ENCODE measurements around the gene NHERF2.
"Not testable (repeated sequence)": the region's sequence is repeated elsewhere in the genome, so short reads cannot be mapped to it uniquely, and the experiment has no call there.

Gene NHERF2

DNA sequence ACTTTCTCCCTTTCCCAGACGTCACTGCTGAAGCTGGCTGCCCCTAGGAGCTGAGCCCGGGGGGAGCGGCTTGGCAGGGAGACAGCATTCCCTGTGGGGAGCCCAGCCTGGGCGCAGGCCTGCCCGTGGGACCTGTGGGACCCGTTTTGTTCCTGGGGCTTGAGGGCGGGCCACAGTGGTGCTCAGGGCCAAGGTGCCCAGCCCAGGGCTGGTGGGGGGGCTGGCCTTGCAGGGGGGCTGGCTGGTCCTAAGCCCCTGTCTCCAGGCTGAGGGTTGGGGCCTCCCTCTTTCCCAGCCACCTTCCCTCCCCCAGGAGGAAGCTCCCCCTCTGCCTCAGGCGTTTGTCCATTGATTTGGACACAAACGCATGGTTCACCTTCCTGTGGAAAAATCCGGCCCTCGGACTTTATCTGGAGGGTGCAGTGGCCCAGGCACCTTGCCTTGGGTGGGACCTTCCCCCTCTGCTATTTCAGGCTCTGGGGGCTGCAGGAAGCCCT lies 4.4 kb downstream of the NHERF2 start:
- H3K79me2 ChIP-seq (ENCODE audit: low read length), result no peaks in the 10 kb centered on the region
- no peak overlapping the region for H3K4me2 ChIP-seq (ENCODE audit: low read depth, low read length)
- no peak overlapping the region for H3K9ac ChIP-seq (ENCODE audit: low read length)
- no peaks in the 10 kb centered on the region for H3K9me2 ChIP-seq (replicated peaks; ENCODE audit: insufficient read depth, low read length)
- H3K27ac ChIP-seq (ENCODE audit: low read length), result no peak overlapping the region
- no peak for DNase-seq
- H3K4me1 ChIP-seq (ENCODE audit: low read length), result peaks cover 4% of the 10 kb centered on the region; the same call in 1 of the 2 replicates
- no peaks in the 10 kb centered on the region; the same call in 1 of the 2 replicates for H3F3A ChIP-seq (ENCODE audit: insufficient read depth, low read length)
- no peak overlapping the region for H3K4me3 ChIP-seq (ENCODE audit: low read length)
- no peaks in the 10 kb centered on the region for H3K9me3 ChIP-seq (replicated peaks; ENCODE audit: insufficient read depth, low read length)
- peaks cover 48% of the 10 kb centered on the region for H3K27me3 ChIP-seq (replicated peaks; ENCODE audit: insufficient read depth, low read length)
- TF ChIP-seq, protein P1, sequence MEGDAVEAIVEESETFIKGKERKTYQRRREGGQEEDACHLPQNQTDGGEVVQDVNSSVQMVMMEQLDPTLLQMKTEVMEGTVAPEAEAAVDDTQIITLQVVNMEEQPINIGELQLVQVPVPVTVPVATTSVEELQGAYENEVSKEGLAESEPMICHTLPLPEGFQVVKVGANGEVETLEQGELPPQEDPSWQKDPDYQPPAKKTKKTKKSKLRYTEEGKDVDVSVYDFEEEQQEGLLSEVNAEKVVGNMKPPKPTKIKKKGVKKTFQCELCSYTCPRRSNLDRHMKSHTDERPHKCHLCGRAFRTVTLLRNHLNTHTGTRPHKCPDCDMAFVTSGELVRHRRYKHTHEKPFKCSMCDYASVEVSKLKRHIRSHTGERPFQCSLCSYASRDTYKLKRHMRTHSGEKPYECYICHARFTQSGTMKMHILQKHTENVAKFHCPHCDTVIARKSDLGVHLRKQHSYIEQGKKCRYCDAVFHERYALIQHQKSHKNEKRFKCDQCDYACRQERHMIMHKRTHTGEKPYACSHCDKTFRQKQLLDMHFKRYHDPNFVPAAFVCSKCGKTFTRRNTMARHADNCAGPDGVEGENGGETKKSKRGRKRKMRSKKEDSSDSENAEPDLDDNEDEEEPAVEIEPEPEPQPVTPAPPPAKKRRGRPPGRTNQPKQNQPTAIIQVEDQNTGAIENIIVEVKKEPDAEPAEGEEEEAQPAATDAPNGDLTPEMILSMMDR (IDR thresholded peaks at IDR 0.05; ENCODE audit: low read length), result no peak
- TF ChIP-seq EZH2phosphoT487 (IDR thresholded peaks at IDR 0.05; ENCODE audit: low read length) (no peak), EZH2 (optimal IDR thresholded peaks at IDR 0.05; ENCODE audit: low read depth, low read length) (no peak)
- no peaks in the 10 kb centered on the region for H4K20me1 ChIP-seq (ENCODE audit: insufficient read depth, low read length)
- no peak overlapping the region for H2AFZ ChIP-seq (ENCODE audit: low read length)
- H3K36me3 ChIP-seq (replicated peaks; ENCODE audit: insufficient read depth, low read length), result no peaks in the 10 kb centered on the region

DNA sequence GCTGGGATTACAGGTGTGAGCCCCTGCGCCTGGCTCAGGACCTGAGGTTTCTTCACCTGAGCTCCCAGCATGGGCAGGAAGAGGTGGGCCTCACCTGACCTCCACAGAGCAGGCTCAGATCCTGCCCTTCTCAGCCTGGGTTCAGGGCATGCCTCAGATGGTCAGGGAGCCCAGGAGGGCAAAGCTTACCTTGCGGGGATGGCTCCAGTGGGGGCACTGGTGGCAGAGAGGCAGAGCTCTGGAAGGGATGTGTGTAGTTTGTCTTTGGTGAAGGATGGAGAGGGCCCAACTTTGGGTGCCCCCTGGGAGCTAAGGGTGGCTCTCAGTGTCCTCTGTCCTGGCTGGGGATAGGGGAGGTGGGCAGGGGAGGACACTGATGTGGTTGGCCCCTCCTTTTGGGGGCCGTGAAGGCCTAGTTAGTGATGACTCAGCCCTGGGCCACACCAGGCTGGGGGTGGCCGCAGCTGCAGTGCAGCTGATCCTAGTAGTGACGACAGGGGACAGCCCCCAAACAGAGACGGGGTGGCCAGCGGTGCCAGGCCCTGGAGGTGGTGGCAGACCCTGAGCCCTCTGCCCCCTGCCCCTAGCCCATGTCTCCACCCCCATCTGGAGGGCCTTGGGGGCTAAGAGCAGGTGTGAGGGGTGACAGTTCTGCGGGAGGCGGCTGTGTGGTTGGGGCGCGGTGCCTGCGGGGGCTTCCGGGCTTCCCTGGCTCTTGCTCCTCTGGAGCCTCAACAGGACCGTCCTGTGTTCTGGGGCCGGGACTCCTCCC lies 5.8 kb downstream of the NHERF2 start:
- no peak overlapping the region for H2AFZ ChIP-seq (ENCODE audit: low read length)
- H3K4me2 ChIP-seq (ENCODE audit: low read depth, low read length), result no peak overlapping the region
- H4K20me1 ChIP-seq (ENCODE audit: insufficient read depth, low read length), result no peaks in the 10 kb centered on the region
- no peaks in the 10 kb centered on the region for H3K79me2 ChIP-seq (ENCODE audit: low read length)
- peaks cover 4% of the 10 kb centered on the region; the same call in 1 of the 2 replicates for H3K4me1 ChIP-seq (ENCODE audit: low read length)
- no peak overlapping the region for H3K9ac ChIP-seq (ENCODE audit: low read length)
- no peaks in the 10 kb centered on the region for H3K36me3 ChIP-seq (replicated peaks; ENCODE audit: insufficient read depth, low read length)
- H3K9me3 ChIP-seq (replicated peaks; ENCODE audit: insufficient read depth, low read length), result no peaks in the 10 kb centered on the region
- no peaks in the 10 kb centered on the region for H3K9me2 ChIP-seq (replicated peaks; ENCODE audit: insufficient read depth, low read length)
- DNase-seq, result no peak
- H3K27me3 ChIP-seq (replicated peaks; ENCODE audit: insufficient read depth, low read length), result peaks cover 49% of the 10 kb centered on the region
- TF ChIP-seq EZH2phosphoT487 (IDR thresholded peaks at IDR 0.05; ENCODE audit: low read length), result no peak
- TF ChIP-seq EZH2 (optimal IDR thresholded peaks at IDR 0.05; ENCODE audit: low read depth, low read length), result no peak
- TF ChIP-seq, protein P1 (IDR thresholded peaks at IDR 0.05; ENCODE audit: low read length), result no peak
- H3K27ac ChIP-seq (ENCODE audit: low read length), result no peak overlapping the region
- no peaks in the 10 kb centered on the region; the same call in 1 of the 2 replicates for H3F3A ChIP-seq (ENCODE audit: insufficient read depth, low read length)
- H3K4me3 ChIP-seq (ENCODE audit: low read length), result no peak overlapping the region

DNA sequence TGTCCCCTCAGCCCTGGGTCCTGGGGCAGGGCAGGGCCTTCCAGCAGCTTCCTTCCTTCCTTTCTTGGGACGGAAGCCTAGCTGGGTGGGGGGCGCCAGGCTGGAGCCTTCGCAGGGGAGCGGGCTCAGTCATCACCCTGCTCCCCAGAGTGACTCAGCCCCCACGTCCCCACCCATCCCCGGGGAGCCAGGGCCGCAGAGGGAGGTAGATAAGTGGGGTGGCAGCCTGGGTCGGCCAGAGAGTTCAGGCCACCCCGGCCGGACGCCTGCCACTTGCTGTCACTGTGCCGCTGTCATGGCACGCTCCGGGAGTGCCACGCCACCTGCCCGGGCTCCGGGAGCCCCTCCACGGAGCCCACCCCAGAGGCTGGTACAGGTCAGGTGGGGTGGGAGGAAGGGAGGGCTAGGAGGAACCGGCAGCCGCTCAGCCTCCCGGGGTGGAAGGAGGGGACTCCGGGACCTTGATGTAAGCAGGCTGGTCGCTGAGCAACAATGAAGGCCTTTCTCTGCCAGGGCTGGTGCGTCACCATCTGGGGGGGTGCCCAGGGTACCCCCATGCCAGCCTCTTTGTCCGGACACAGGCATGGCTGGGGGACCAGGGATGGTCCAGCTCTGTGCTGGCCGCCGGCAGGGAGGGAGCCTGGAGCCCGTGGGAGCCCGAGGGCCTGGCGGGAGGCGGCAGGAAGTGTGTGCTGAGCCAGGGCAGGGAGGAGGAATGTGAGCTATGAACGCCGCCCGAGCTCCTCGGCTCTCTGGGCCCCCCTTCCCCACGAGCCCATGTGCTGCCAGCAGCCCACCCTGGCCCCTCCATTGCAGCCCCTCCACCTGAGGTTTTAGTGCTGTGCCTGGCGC lies 6.6 kb downstream of the NHERF2 start:
- Histone ChIP-seq H3K9ac (ENCODE audit: low read length) (no peak overlapping the region), H3K4me2 (ENCODE audit: low read depth, low read length) (no peak overlapping the region), H3K4me1 (ENCODE audit: low read length) (peaks cover 4% of the 10 kb centered on the region; the same call in 1 of the 2 replicates), H3K27me3 (replicated peaks; ENCODE audit: insufficient read depth, low read length) (peaks cover 41% of the 10 kb centered on the region), H3K27ac (ENCODE audit: low read length) (no peak overlapping the region), H3K79me2 (ENCODE audit: low read length) (no peaks in the 10 kb centered on the region), H3K9me3 (replicated peaks; ENCODE audit: insufficient read depth, low read length) (no peaks in the 10 kb centered on the region), H4K20me1 (ENCODE audit: insufficient read depth, low read length) (no peaks in the 10 kb centered on the region), H3F3A (ENCODE audit: insufficient read depth, low read length) (no peaks in the 10 kb centered on the region), H3K9me2 (replicated peaks; ENCODE audit: insufficient read depth, low read length) (no peaks in the 10 kb centered on the region), H3K4me3 (ENCODE audit: low read length) (no peak overlapping the region), H3K36me3 (replicated peaks; ENCODE audit: insufficient read depth, low read length) (no peaks in the 10 kb centered on the region), H2AFZ (ENCODE audit: low read length) (no peak overlapping the region)
- no peak for DNase-seq
- TF ChIP-seq, protein P1 (IDR thresholded peaks at IDR 0.05; ENCODE audit: low read length), result no peak
- TF ChIP-seq EZH2 (optimal IDR thresholded peaks at IDR 0.05; ENCODE audit: low read depth, low read length), result no peak
- TF ChIP-seq EZH2phosphoT487 (IDR thresholded peaks at IDR 0.05; ENCODE audit: low read length), result no peak

GRCh38 chr16:2033909-2034695 lies 7.4 kb downstream of the NHERF2 start:
- H3K27me3 ChIP-seq (replicated peaks; ENCODE audit: insufficient read depth, low read length), result peaks cover 33% of the 10 kb centered on the region
- H3K79me2 ChIP-seq (ENCODE audit: low read length); H3K9me3 ChIP-seq (replicated peaks; ENCODE audit: insufficient read depth, low read length); H4K20me1 ChIP-seq (ENCODE audit: insufficient read depth, low read length); H3K4me1 ChIP-seq (ENCODE audit: low read length); H3K27ac ChIP-seq (ENCODE audit: low read length); H3K9me2 ChIP-seq (replicated peaks; ENCODE audit: insufficient read depth, low read length); H3K4me3 ChIP-seq (ENCODE audit: low read length); H3K4me2 ChIP-seq (ENCODE audit: low read depth, low read length); H3K9ac ChIP-seq (ENCODE audit: low read length); H3F3A ChIP-seq (ENCODE audit: insufficient read depth, low read length); H3K36me3 ChIP-seq (replicated peaks; ENCODE audit: insufficient read depth, low read length); H2AFZ ChIP-seq (ENCODE audit: low read length); DNase-seq: not testable (repeated sequence)
